Common myeloid progenitor, CD34-positive (primary cell): ENCODE data around the gene MYLK.
"Not testable (repeated sequence)": the region's sequence is repeated elsewhere in the genome, so short reads cannot be mapped to it uniquely, and the experiment has no call there.

Experiments used
- CTCF ChIA-PET: fragments of 350-600 bp; sonication (Branson Sonifier 250); formaldehyde crosslinking; loops from one replicate; lab custom pipeline; 2021; ENCODE audit warnings: antibody characterized with exemption; lab: Charles Lee
- POLR2A ChIA-PET: fragments of 350-600 bp; sonication (Branson Sonifier 250); formaldehyde crosslinking; loops from one replicate; lab custom pipeline; 2021; ENCODE audit warnings: antibody characterized with exemption; lab: Charles Lee
- DNase-seq, 3 donors: peaks; one replicate each; pipeline versions ENCODE4 v3.0.0 to v3.0.0-alpha.2; 2013
- H3K27ac ChIP-seq, 2 experiments: 1 replicate in 1 of 2; 2 replicates in 1 of 2; pipeline ENCODE4 v1.7.0; 2013; ENCODE audit warnings: inconsistent platforms in 2 of 2, low read length in 2 of 2, mild to moderate bottlenecking in 2 of 2, low read depth in 1 of 2, moderate library complexity in 1 of 2; ENCODE audit not compliant: severe bottlenecking in 2 of 2, insufficient read depth in 1 of 2, poor library complexity in 1 of 2
- H3K27me3 ChIP-seq, 5 experiments: replicated peaks in 2 of 5; 1 replicate in 3 of 5; 2 replicates in 2 of 5; pipeline versions ENCODE4 v1.6.1 to v1.7.0; 2013; ENCODE audit warnings: low read length in 4 of 5, mild to moderate bottlenecking in 2 of 5, moderate library complexity in 2 of 5, inconsistent platforms in 1 of 5; ENCODE audit not compliant: insufficient read depth in 5 of 5, control insufficient read depth in 4 of 5
- H3K36me3 ChIP-seq, 4 experiments: 1 replicate in 2 of 4; 2 replicates in 2 of 4; pipeline versions ENCODE4 v1.6.1 to v1.7.0; 2013; ENCODE audit warnings: low read length in 3 of 4, control low read depth in 1 of 4, mild to moderate bottlenecking in 1 of 4; ENCODE audit not compliant: control insufficient read depth in 4 of 4, insufficient read depth in 4 of 4
- H3K4me1 ChIP-seq, 4 experiments: 1 replicate in 3 of 4; 2 replicates in 1 of 4; pipeline versions ENCODE4 v1.6.1 to v1.7.1; 2013; ENCODE audit warnings: low read length in 3 of 4, mild to moderate bottlenecking in 3 of 4, control low read depth in 1 of 4, inconsistent platforms in 1 of 4, moderate library complexity in 1 of 4; ENCODE audit not compliant: control insufficient read depth in 4 of 4, insufficient read depth in 4 of 4; ENCODE audit errors: control extremely low read depth in 1 of 4
- H3K4me3 ChIP-seq, 7 experiments: 1 replicate in 4 of 7; 2 replicates in 3 of 7; pipeline versions ENCODE4 v1.5.1 to v1.7.0; 2013; ENCODE audit warnings: mild to moderate bottlenecking in 7 of 7, low read length in 6 of 7, moderate library complexity in 6 of 7, inconsistent platforms in 2 of 7, low read depth in 2 of 7, control low read depth in 1 of 7; ENCODE audit not compliant: insufficient read depth in 4 of 7, control insufficient read depth in 1 of 7; ENCODE audit errors: extremely low read depth in 1 of 7
- H3K9me3 ChIP-seq, 5 experiments: 1 replicate in 4 of 5; 2 replicates in 1 of 5; pipeline versions ENCODE4 v1.6.1 to v1.7.1; 2013; ENCODE audit warnings: low read length in 4 of 5, mild to moderate bottlenecking in 2 of 5, inconsistent platforms in 1 of 5, low read depth in 1 of 5, moderate library complexity in 1 of 5; ENCODE audit not compliant: control insufficient read depth in 4 of 5, insufficient read depth in 2 of 5; ENCODE audit errors: control extremely low read depth in 1 of 5
- WGBS: methylation state at CpG from one replicate; pipeline ENCODE4 v1.1.5; 2013; ENCODE audit not compliant: insufficient coverage; 5-methylcytosine and 5-hydroxymethylcytosine counted together

The MYLK gene

GRCh38 chr3:123712077-123712860, 171.9 kb downstream of the MYLK start:
- Histone ChIP-seq H3K27ac (no peak overlapping the region), H3K9me3 (no peaks in the 10 kb centered on the region), H3K36me3 (no peaks in the 10 kb centered on the region), H3K4me3 (no peak overlapping the region), H3K4me1 (no peaks in the 10 kb centered on the region), H3K27me3 (peaks cover 0 to 3% (median 0%) of the 10 kb centered on the region in 5 experiments)
- 79% methylated on average over 8 of the region's 14 CpGs for WGBS
- POLR2A ChIA-PET, result no interaction called here
- CTCF ChIA-PET, result interaction anchor here (1.6 to 37.5 kb wide), 4 partner anchors 9 to 56 kb away, joined by 4 to 611 read pairs (median 15); no protein-coding TSS in a partner anchor
- DNase-seq, result no peak

GRCh38 chr3:123711356-123711755, 172.8 kb downstream of the MYLK start:
- WGBS, result 100% methylated on average over 1 of the region's 3 CpGs
- H3K4me1 ChIP-seq, result no peaks in the 10 kb centered on the region
- no peak for DNase-seq
- no peak overlapping the region for H3K27ac ChIP-seq
- ChIA-PET POLR2A (no interaction called here), CTCF (interaction anchor here (1.6 to 37.5 kb wide), 3 partner anchors 9 to 55 kb away, joined by 4 to 611 read pairs (median 9); no protein-coding TSS in a partner anchor)
- H3K27me3 ChIP-seq, result peaks cover 0 to 3% (median 0%) of the 10 kb centered on the region in 5 experiments
- H3K4me3 ChIP-seq, result no peak overlapping the region
- H3K36me3 ChIP-seq, result no peaks in the 10 kb centered on the region
- H3K9me3 ChIP-seq, result no peaks in the 10 kb centered on the region

GRCh38 chr3:123708531-123708930, 175.6 kb downstream of the MYLK start:
- Histone ChIP-seq H3K27ac (no peak overlapping the region), H3K4me3 (no peak overlapping the region), H3K9me3 (no peaks in the 10 kb centered on the region), H3K36me3 (no peaks in the 10 kb centered on the region), H3K4me1 (no peaks in the 10 kb centered on the region), H3K27me3 (no peaks in the 10 kb centered on the region)
- POLR2A ChIA-PET, result no interaction called here
- CTCF ChIA-PET, result interaction anchor here (0.6 to 37.5 kb wide), 2 partner anchors 52 to 1191 kb away, joined by 3 to 611 read pairs; no protein-coding TSS in a partner anchor
- 98% methylated on average over 10 of the region's 10 CpGs for WGBS
- DNase-seq, result no peak

GRCh38 chr3:123707641-123708040, 176.5 kb downstream of the MYLK start:
- DNase-seq, H3K4me3 ChIP-seq, H3K4me1 ChIP-seq, H3K9me3 ChIP-seq, H3K27me3 ChIP-seq, H3K27ac ChIP-seq, H3K36me3 ChIP-seq, POLR2A ChIA-PET: not testable (repeated sequence)
- WGBS, result 98% methylated on average over 6 of the region's 7 CpGs
- CTCF ChIA-PET, result interaction anchor here (0.9 to 37.5 kb wide), 5 partner anchors 13 to 65 kb away, joined by 3 to 611 read pairs (median 4); no protein-coding TSS in a partner anchor

- Histone ChIP-seq H3K36me3 (no peaks in the 10 kb centered on the region), H3K27me3 (no peaks in the 10 kb centered on the region), H3K9me3 (no peaks in the 10 kb centered on the region), H3K4me1 (no peaks in the 10 kb centered on the region), H3K27ac (no peak overlapping the region), H3K4me3 (no peak overlapping the region)
- no peak for DNase-seq
- ChIA-PET POLR2A (no interaction called here), CTCF (interaction anchor here (1.0 to 37.5 kb wide), 5 partner anchors 12 to 64 kb away, joined by 3 to 611 read pairs (median 5); no protein-coding TSS in a partner anchor)
- 97% methylated on average over 7 of the region's 8 CpGs for WGBS
Observed at GRCh38 chr3:123706871-123707270, 177.3 kb downstream of the MYLK start.

GRCh38 chr3:123705488-123706285, 178.4 kb downstream of the MYLK start:
- H3K4me3 ChIP-seq, result no peak overlapping the region
- CTCF ChIA-PET, result interaction anchor here (1.0 to 37.5 kb wide), 7 partner anchors 9 to 49 kb away, joined by 3 to 611 read pairs (median 5); no protein-coding TSS in a partner anchor
- H3K27ac ChIP-seq, result no peak overlapping the region
- H3K4me1 ChIP-seq, result no peaks in the 10 kb centered on the region
- WGBS, result 90% methylated on average over 10 of the region's 12 CpGs
- H3K9me3 ChIP-seq, result no peaks in the 10 kb centered on the region
- no peak for DNase-seq
- no peaks in the 10 kb centered on the region for H3K36me3 ChIP-seq
- no peaks in the 10 kb centered on the region for H3K27me3 ChIP-seq
- POLR2A ChIA-PET, result no interaction called here
